ENCODE results near the gene RELT. TPM values are rescaled to one million over a fixed set of nuclear protein-coding genes. Genes with fewer than 3 reads are reported as not detected.
A peak's percentile ranks its signal among the peaks of the same experiment; 100 is the strongest.

RELT gene
- total RNA-seq, 2 experiments from 2014 or later = 18.5 to 18.9 TPM

- peaks cover 68% of the 10 kb centered on the region for H3K4me1 Mint-ChIP-seq (ENCODE audit: low read depth)
- intact Hi-C loops (cut with micrococcal nuclease) = no loop called here
- ChIA-PET CTCF (interaction anchor here (1.2 kb wide), 1 partner anchor 12 kb away, joined by 3 read pairs; no protein-coding TSS in a partner anchor), POLR2A (no interaction called here)
- peaks cover 6% of the 10 kb centered on the region for H3K36me3 Mint-ChIP-seq
- H3K9me3 Mint-ChIP-seq = no peaks in the 10 kb centered on the region
- no peak overlapping the region for H3K27ac Mint-ChIP-seq
- H3K27me3 Mint-ChIP-seq = no peaks in the 10 kb centered on the region
- no peak for DNase-seq
- no peak overlapping the region for H3K4me3 Mint-ChIP-seq
These were observed 4.8 kb downstream of the RELT start for GRCh38 chr11:73380897-73381410.

- H3K4me1 Mint-ChIP-seq (ENCODE audit: low read depth) = peaks cover 74% of the 10 kb centered on the region
- H3K27me3 Mint-ChIP-seq = no peaks in the 10 kb centered on the region
- no peak overlapping the region for H3K4me3 Mint-ChIP-seq
- no peak for DNase-seq
- H3K36me3 Mint-ChIP-seq = peaks cover 6% of the 10 kb centered on the region
- no peak overlapping the region for H3K27ac Mint-ChIP-seq
- no peaks in the 10 kb centered on the region for H3K9me3 Mint-ChIP-seq
- ChIA-PET CTCF (interaction anchor here (1.2 kb wide), 1 partner anchor 12 kb away, joined by 3 read pairs; no protein-coding TSS in a partner anchor), POLR2A (no interaction called here)
- intact Hi-C loops (cut with micrococcal nuclease) = no loop called here
These were observed 5.4 kb downstream of the RELT start for GRCh38 chr11:73381589-73381988.

DNA sequence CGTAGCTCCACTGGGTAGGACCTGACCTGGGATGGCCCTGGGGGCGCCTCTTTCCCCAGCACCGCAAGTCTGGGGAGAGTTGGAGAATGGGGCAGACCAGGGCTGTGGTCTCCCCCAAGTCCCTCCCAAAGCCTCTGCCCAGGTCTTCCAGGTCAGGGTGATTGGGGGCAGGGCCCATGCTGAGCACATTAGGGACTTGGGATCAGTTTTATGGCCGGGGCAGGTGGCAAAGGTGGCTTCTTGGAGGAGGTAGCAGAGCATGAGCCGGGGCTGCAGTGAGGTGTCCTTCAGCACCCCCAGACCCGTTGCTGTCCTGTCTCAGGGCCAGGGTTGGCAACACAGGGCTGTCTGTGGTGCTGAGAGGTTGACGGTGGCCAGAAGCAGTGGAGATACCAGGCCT is 6.0 kb downstream of the RELT start:
- ChIA-PET POLR2A (no interaction called here), CTCF (interaction anchor here (1.2 kb wide), 1 partner anchor 11 kb away, joined by 3 read pairs; no protein-coding TSS in a partner anchor)
- H3K27ac Mint-ChIP-seq = no peak overlapping the region
- H3K36me3 Mint-ChIP-seq = peaks cover 1% of the 10 kb centered on the region
- H3K9me3 Mint-ChIP-seq = no peaks in the 10 kb centered on the region
- H3K4me3 Mint-ChIP-seq = no peak overlapping the region
- peaks cover 72% of the 10 kb centered on the region for H3K4me1 Mint-ChIP-seq (ENCODE audit: low read depth)
- intact Hi-C loops (cut with micrococcal nuclease) = no loop called here
- DNase-seq = no peak
- no peaks in the 10 kb centered on the region for H3K27me3 Mint-ChIP-seq

DNA sequence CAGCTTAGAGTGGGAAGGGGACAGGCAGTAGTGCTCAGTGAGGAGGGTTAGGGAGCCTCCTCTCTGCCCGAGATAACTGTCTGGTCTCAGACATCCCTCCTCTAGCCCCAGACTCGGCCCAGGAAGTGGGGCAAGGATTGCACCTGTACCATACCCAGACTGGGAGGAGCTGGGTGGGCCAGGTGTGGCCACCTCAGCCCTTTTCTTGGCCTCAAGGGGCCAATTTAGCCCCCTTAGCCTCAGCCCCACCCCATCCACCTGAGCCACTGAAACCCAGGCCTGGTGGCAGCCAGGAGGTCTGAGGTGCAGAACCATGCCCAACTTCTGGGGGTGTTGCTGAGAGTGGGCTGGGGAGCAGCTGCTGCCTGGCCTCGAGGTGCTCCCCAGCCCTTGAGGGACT is 6.5 kb downstream of the RELT start:
- no peak for DNase-seq
- H3K27me3 Mint-ChIP-seq = no peaks in the 10 kb centered on the region
- ChIA-PET CTCF (interaction anchor here (0.9 to 3.8 kb wide), 2 partner anchors 32 to 279 kb away, joined by 3 to 29 read pairs; no protein-coding TSS in a partner anchor), POLR2A (no interaction called here)
- no peaks in the 10 kb centered on the region for H3K36me3 Mint-ChIP-seq
- intact Hi-C loops (cut with micrococcal nuclease) = no loop called here
- H3K9me3 Mint-ChIP-seq = no peaks in the 10 kb centered on the region
- no peak overlapping the region for H3K4me3 Mint-ChIP-seq
- peaks cover 71% of the 10 kb centered on the region for H3K4me1 Mint-ChIP-seq (ENCODE audit: low read depth)
- no peak overlapping the region for H3K27ac Mint-ChIP-seq

DNA sequence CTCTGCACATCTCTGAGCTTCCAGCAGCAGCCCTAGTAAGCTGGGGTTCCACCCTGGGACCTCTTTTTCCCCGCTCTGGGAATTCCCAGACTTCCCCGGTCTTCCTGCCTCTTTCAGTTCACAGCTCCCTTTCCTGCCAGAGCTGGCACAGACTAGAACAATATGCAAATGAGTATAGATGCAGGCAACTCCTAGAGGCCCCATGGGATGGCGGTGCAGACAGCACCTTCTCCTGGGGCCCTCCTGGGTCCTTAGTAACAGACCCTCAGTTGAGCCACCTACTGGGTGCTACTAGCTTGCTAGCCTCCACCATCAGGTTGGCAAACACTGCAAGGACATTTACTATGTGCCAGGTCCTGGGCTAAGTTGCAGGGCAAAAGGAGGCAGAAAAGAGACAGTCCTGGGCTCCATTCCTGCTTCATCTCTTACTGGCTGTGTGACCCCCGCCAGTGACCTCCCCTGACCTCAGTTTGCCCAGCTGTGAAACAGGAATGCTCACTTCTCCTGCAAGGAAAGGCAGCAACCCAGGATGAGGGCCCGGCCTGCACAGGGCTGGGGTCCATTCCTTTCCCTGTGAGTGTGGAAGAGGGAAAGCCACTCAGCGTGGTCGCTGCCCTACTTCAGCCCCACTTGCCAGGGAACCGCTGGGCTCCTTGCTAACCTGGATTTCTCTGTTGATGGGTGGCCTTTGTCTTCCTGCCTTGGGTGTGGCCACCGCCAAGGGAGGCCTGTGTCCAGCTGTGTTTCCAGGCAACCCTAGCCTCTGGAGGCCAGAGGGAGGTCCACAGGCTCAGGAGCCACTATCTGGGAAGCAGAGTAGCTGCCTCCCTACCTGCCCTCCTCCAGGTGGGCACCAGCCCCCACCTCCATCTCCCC is 7.3 kb downstream of the RELT start:
- no peaks in the 10 kb centered on the region for H3K9me3 Mint-ChIP-seq
- no peak for DNase-seq
- H3K36me3 Mint-ChIP-seq = no peaks in the 10 kb centered on the region
- intact Hi-C loops (cut with micrococcal nuclease) = no loop called here
- ChIA-PET POLR2A (no interaction called here), CTCF (interaction anchor here (0.9 to 3.8 kb wide), 2 partner anchors 33 to 278 kb away, joined by 3 to 29 read pairs; no protein-coding TSS in a partner anchor)
- no peak overlapping the region for H3K4me3 Mint-ChIP-seq
- H3K27ac Mint-ChIP-seq = no peak overlapping the region
- H3K27me3 Mint-ChIP-seq = no peaks in the 10 kb centered on the region
- H3K4me1 Mint-ChIP-seq (ENCODE audit: low read depth) = peaks cover 68% of the 10 kb centered on the region

DNA sequence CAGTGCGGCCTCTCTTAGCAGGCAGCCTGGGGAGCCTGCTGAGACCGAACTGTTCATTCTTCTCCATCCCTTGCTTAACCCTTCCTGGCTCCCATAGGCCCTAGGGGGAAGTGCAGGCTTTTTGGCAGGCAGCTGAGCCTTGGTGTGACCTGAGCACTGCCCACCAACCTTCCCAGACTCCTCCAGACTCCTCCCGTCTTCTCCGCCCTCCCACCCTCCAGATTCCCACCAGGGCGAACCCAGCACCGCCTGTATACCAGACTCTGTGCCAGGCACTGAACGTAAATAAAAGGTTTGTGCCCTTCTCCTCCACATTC is 7.9 kb downstream of the RELT start:
- ChIA-PET CTCF (interaction anchor here (1.5 to 3.8 kb wide), 2 partner anchors 33 to 77 kb away, joined by 6 to 29 read pairs; no protein-coding TSS in a partner anchor), POLR2A (no interaction called here)
- Mint-ChIP-seq H3K4me1 (ENCODE audit: low read depth) (peaks cover 64% of the 10 kb centered on the region), H3K36me3 (no peaks in the 10 kb centered on the region), H3K4me3 (no peak overlapping the region), H3K27me3 (no peaks in the 10 kb centered on the region), H3K9me3 (no peaks in the 10 kb centered on the region), H3K27ac (no peak overlapping the region)
- intact Hi-C loops (cut with micrococcal nuclease) = no loop called here
- no peak for DNase-seq

- intact Hi-C loops (cut with micrococcal nuclease) = no loop called here
- Mint-ChIP-seq H3K4me3 (no peak overlapping the region), H3K36me3 (no peaks in the 10 kb centered on the region), H3K4me1 (ENCODE audit: low read depth) (peaks cover 61% of the 10 kb centered on the region), H3K27me3 (no peaks in the 10 kb centered on the region), H3K9me3 (no peaks in the 10 kb centered on the region), H3K27ac (no peak overlapping the region)
- CTCF ChIA-PET = interaction anchor here (1.0 to 3.8 kb wide), 3 partner anchors 34 to 77 kb away, joined by 3 to 29 read pairs (median 6); no protein-coding TSS in a partner anchor
- DNase-seq = no peak
- POLR2A ChIA-PET = no interaction called here
These were observed 8.3 kb downstream of the RELT start for GRCh38 chr11:73384531-73384871.

DNA sequence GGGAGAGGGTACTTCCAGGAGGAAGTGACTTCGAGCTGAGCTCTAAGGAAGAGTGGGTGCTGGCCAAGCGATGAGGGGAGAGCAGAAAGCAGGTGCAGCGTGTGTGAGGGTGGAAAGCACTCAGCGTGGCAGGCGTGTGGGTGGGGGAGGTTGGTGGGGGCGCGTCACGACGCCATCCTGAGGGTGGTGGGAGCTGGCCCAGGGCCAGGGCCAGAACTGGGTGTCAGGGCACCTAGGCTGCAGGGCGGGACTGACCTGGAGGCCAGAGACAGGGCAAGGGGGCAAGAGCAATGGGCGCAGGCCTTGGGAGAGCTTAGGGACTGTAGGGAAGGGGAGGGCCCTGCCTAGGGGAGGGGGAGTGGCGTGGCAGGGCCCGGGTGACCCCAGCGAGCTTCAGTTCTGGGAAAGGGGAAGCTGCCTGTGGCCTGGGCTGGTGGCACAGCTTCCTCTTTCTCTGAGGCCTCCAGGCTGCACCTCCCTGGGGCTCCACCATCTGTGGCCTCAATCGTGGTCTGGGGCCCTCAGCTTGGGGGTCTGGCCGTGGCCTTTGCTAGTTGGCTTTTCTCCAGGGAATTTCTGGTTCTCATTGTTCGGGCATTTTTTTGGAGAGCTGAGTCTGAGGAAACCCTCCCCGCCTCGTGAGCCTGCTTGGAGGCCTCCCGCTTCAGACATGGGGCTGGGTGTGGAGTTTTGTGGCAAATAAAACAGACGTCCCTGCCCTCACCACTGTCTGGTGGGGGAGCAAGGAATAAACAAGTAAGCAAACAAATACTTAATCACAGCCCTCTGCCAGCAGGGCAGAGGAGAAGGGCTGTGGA is 8.9 kb downstream of the RELT start:
- ChIA-PET POLR2A (interaction anchor here (0.6 kb wide), 1 partner anchor 34 kb away, joined by 4 read pairs; no protein-coding TSS in a partner anchor), CTCF (interaction anchor here (1.0 to 3.8 kb wide), 4 partner anchors 34 to 90 kb away, joined by 3 to 29 read pairs (median 4); no protein-coding TSS in a partner anchor)
- H3K36me3 Mint-ChIP-seq = no peaks in the 10 kb centered on the region
- H3K4me3 Mint-ChIP-seq = no peak overlapping the region
- H3K27ac Mint-ChIP-seq = peak overlapping the region; percentile 18
- peak; percentile 27 for DNase-seq
- peaks cover 56% of the 10 kb centered on the region for H3K4me1 Mint-ChIP-seq (ENCODE audit: low read depth)
- H3K27me3 Mint-ChIP-seq = no peaks in the 10 kb centered on the region
- intact Hi-C loops (cut with micrococcal nuclease) = no loop called here
- no peaks in the 10 kb centered on the region for H3K9me3 Mint-ChIP-seq

DNA sequence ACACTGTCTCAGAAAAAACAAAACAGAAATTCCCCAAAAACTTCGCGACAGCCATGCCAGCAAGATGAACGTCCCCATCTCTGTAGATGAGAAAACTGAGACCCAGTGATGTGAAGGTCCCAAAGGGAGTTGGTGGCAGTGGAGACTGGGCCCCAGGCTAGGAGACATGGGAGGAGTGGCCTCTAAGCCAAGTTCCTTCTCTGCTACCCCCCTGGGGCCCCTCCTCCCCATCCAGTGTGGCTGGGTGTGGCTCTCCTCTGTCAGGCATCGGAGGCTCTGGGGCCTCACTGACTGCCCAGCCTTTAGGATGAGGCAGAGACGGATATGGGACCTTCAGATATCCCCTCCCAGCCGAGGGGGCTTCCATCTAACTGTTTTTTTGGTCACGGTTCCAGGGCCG is 9.8 kb downstream of the RELT start:
- ChIA-PET CTCF (interaction anchor here (1.0 to 3.8 kb wide), 2 partner anchors 35 to 91 kb away, joined by 3 to 29 read pairs; no protein-coding TSS in a partner anchor), POLR2A (no interaction called here)
- H3K9me3 Mint-ChIP-seq = no peaks in the 10 kb centered on the region

DNA sequence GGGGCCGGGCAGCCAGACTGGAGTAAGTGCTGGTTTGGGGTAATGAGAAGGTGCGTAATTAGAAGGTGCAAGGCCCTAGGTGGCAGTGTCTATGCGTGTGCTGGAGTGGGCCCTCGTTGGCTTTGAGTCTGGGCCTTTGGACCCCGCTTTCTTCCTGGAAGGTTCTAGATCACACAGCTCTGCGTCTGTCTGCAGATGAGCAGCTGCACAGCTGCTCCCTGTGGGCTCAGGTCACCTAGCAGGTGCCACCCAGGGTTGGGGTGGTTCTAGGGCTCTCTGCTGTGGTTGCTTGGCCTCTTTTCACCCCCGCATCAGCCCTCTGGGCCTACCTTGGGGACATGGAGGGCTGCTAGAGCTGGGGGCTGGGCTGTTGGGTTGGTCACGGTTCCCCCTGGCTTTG is 10.3 kb downstream of the RELT start:
- ChIA-PET CTCF (no interaction called here), POLR2A (no interaction called here)
- no peaks in the 10 kb centered on the region for H3K27me3 Mint-ChIP-seq
- no peaks in the 10 kb centered on the region for H3K9me3 Mint-ChIP-seq
- intact Hi-C loops (cut with micrococcal nuclease) = no loop called here
- peaks cover 51% of the 10 kb centered on the region for H3K4me1 Mint-ChIP-seq (ENCODE audit: low read depth)
- no peak overlapping the region for H3K4me3 Mint-ChIP-seq
- H3K36me3 Mint-ChIP-seq = no peaks in the 10 kb centered on the region
- no peak for DNase-seq
- H3K27ac Mint-ChIP-seq = no peak overlapping the region

More for the DNA sequence above, 9.8 kb downstream of the RELT start:
- Mint-ChIP-seq H3K4me1 (ENCODE audit: low read depth) (peaks cover 54% of the 10 kb centered on the region), H3K4me3 (no peak overlapping the region), H3K36me3 (no peaks in the 10 kb centered on the region), H3K27ac (no peak overlapping the region), H3K27me3 (no peaks in the 10 kb centered on the region)
- intact Hi-C loops (cut with micrococcal nuclease) = no loop called here
- no peak for DNase-seq

DNA sequence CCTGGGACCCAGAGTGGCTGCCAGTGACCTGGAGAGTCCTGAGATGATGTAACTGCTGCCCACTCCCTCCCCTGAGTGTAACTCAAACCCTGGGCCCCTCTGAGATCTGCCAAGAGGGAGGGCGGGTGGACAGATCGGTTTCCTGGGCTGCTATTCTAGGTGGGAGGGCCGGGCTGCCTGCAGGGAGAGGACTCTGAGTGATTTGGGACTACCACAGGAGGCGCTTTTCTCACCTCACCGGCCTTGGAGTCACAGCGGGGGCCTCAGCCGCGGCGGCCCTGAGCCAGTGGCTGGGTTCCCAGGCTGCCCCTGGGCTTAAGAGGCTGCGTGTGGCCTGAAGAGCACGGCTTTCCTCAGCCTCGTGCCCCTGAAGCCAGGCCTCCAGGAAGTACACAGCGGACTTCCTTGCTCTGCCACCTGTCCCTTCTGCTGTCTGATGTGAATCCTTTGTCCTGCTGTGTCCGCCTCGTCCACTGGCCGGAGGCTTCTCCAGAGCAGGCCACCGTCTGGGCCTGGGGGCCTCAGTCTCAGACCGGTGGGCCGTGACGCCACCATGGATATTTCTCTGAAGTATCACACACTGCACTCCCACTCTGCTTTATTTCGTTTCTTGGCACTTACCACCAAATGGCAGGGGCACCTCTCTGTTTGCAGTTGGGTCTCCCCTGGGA is 11.5 kb downstream of the RELT start:
- H3K27me3 Mint-ChIP-seq = no peaks in the 10 kb centered on the region
- ChIA-PET CTCF (interaction anchor here (0.9 to 1.1 kb wide), 2 partner anchors 37 to 80 kb away, joined by 3 to 5 read pairs; no protein-coding TSS in a partner anchor), POLR2A (no interaction called here)
- no peak overlapping the region for H3K4me3 Mint-ChIP-seq
- H3K9me3 Mint-ChIP-seq = no peaks in the 10 kb centered on the region
- intact Hi-C loops (cut with micrococcal nuclease) = no loop called here
- H3K27ac Mint-ChIP-seq = peak overlapping the region; percentile 18
- no peaks in the 10 kb centered on the region for H3K36me3 Mint-ChIP-seq
- no peak for DNase-seq
- peaks cover 44% of the 10 kb centered on the region for H3K4me1 Mint-ChIP-seq (ENCODE audit: low read depth)

Measured in activated CD4-positive, alpha-beta memory T cell treated with anti-CD3 and anti-CD28 coated beads for 36 hours (primary cell).